ENCODE data around the gene ENO1. TPM values are rescaled to one million over a fixed set of nuclear protein-coding genes. Genes with fewer than 3 reads are reported as not detected.

The ENO1 gene
- total RNA-seq, 6 experiments from 2014 or later: 1,376 to 1,744 (median 1,709) TPM

- H3K9me3 Mint-ChIP-seq: no peaks in the 10 kb centered on the region; the same call in 1 of the 2 replicates
- peak; percentile 98 for TF ChIP-seq CTCF (IDR thresholded peaks at IDR 0.05)
- H3K27ac Mint-ChIP-seq: no peak overlapping the region
- no peaks in the 10 kb centered on the region for H3K36me3 Mint-ChIP-seq (ENCODE audit: low read depth)
- peaks cover 13% of the 10 kb centered on the region; the same call in 1 of the 2 replicates for H3K4me1 Mint-ChIP-seq (ENCODE audit: low read depth)
- peaks cover 18% of the 10 kb centered on the region for H3K27me3 Mint-ChIP-seq (ENCODE audit: insufficient read depth)
- DNase-seq: peak; percentile 83
- no peak overlapping the region for H3K4me3 Mint-ChIP-seq
Measured at GRCh38 chr1:8848663-8849386, 29.7 kb downstream of the ENO1 start.

GRCh38 chr1:8847990-8848389 is 30.5 kb downstream of the ENO1 start:
- H3K27me3 Mint-ChIP-seq (ENCODE audit: insufficient read depth): peaks cover 18% of the 10 kb centered on the region
- no peak for DNase-seq
- H3K9me3 Mint-ChIP-seq: peaks cover 3% of the 10 kb centered on the region; the same call in 1 of the 2 replicates
- H3K4me1 Mint-ChIP-seq (ENCODE audit: low read depth): peaks cover 16% of the 10 kb centered on the region; the same call in 1 of the 2 replicates
- H3K36me3 Mint-ChIP-seq (ENCODE audit: low read depth): peaks cover 1% of the 10 kb centered on the region
- H3K27ac Mint-ChIP-seq: no peak overlapping the region
- TF ChIP-seq CTCF (IDR thresholded peaks at IDR 0.05): no peak
- no peak overlapping the region for H3K4me3 Mint-ChIP-seq

GRCh38 chr1:8846263-8846662 is 32.2 kb downstream of the ENO1 start:
- TF ChIP-seq CTCF (IDR thresholded peaks at IDR 0.05): no peak

GRCh38 chr1:8845104-8846097 is 33.1 kb downstream of the ENO1 start:
- Mint-ChIP-seq H3K9me3 (peaks cover 7% of the 10 kb centered on the region; the same call in 1 of the 2 replicates), H3K4me3 (no peak overlapping the region), H3K4me1 (ENCODE audit: low read depth) (peaks cover 16% of the 10 kb centered on the region; the same call in 1 of the 2 replicates), H3K27me3 (ENCODE audit: insufficient read depth) (peaks cover 18% of the 10 kb centered on the region), H3K36me3 (ENCODE audit: low read depth) (peaks cover 5% of the 10 kb centered on the region), H3K27ac (no peak overlapping the region)
- no peak for DNase-seq
- TF ChIP-seq CTCF (IDR thresholded peaks at IDR 0.05): no peak

More at GRCh38 chr1:8846263-8846662, 32.2 kb downstream of the ENO1 start:
- peaks cover 18% of the 10 kb centered on the region for H3K27me3 Mint-ChIP-seq (ENCODE audit: insufficient read depth)
- peaks cover 7% of the 10 kb centered on the region; the same call in 1 of the 2 replicates for H3K9me3 Mint-ChIP-seq
- H3K4me3 Mint-ChIP-seq: no peak overlapping the region
- no peak overlapping the region for H3K27ac Mint-ChIP-seq
- peaks cover 5% of the 10 kb centered on the region for H3K36me3 Mint-ChIP-seq (ENCODE audit: low read depth)
- no peak for DNase-seq
- H3K4me1 Mint-ChIP-seq (ENCODE audit: low read depth): peaks cover 16% of the 10 kb centered on the region; the same call in 1 of the 2 replicates

GRCh38 chr1:8844501-8845006 is 33.9 kb downstream of the ENO1 start:
- Mint-ChIP-seq H3K27ac (no peak overlapping the region), H3K4me3 (no peak overlapping the region), H3K9me3 (peaks cover 7% of the 10 kb centered on the region; the same call in 1 of the 2 replicates), H3K36me3 (ENCODE audit: low read depth) (peaks cover 5% of the 10 kb centered on the region), H3K4me1 (ENCODE audit: low read depth) (peaks cover 16% of the 10 kb centered on the region; the same call in 1 of the 2 replicates), H3K27me3 (ENCODE audit: insufficient read depth) (peaks cover 18% of the 10 kb centered on the region)
- TF ChIP-seq CTCF (IDR thresholded peaks at IDR 0.05): no peak
- DNase-seq: no peak

Measured in HFFc6 (cell line).